Measurements from ENCODE around the gene ADAMTS17.

GRCh38 chr15:100057281-100057680 lies 284.5 kb downstream of the ADAMTS17 start:
- TF ChIP-seq ZNF274 (IDR thresholded peaks at IDR 0.05; ENCODE audit: low read depth, low read length) (no peak), YY1 (IDR thresholded peaks at IDR 0.05; ENCODE audit: insufficient read depth, insufficient read length) (no peak)
